K562 (cell line): Measurements from ENCODE around the gene RAB24. TPM values are rescaled to one million over a fixed set of nuclear protein-coding genes. Genes with fewer than 3 reads are reported as not detected.

ENCODE experiments used
- AFF1 ChIP-seq, 2 experiments: fragments of 450-650 bp; IDR thresholded peaks; 2 replicates each; pipeline ENCODE4 v1.6.1; 2018; ENCODE audit warnings: mild to moderate bottlenecking in 2 of 2, low read depth in 1 of 2; ENCODE audit not compliant: partially characterized antibody in 2 of 2
- ATF7 ChIP-seq: fragments of 450-650 bp; IDR thresholded peaks from 2 replicates; pipeline ENCODE4 v1.7.1; 2014; ENCODE audit warnings: mild to moderate bottlenecking, moderate library complexity
- BDP1 ChIP-seq: IDR thresholded peaks from 3 replicates; pipeline ENCODE4 v1.6.1; 2011; ENCODE audit not compliant: insufficient read length, insufficient read depth
- BHLHE40 ChIP-seq: IDR thresholded peaks from 2 replicates; pipeline ENCODE4 v1.6.1; 2011; ENCODE audit warnings: low read length, improper control_type of control experiment
- BRD4 ChIP-seq: fragments of 200-600 bp; sonication (generic); IDR thresholded peaks from 2 replicates; pipeline ENCODE4 v1.6.1; 2017; ENCODE audit warnings: inconsistent platforms
- CBX2 ChIP-seq: fragments of 200-600 bp; sonication (generic); IDR thresholded peaks from one replicate; pipeline ENCODE4 v1.6.1; 2012; ENCODE audit warnings: mild to moderate bottlenecking, low read length, inconsistent platforms; ENCODE audit not compliant: insufficient read depth, poor library complexity, severe bottlenecking
- CHD2 ChIP-seq: IDR thresholded peaks from 2 replicates; pipeline ENCODE4 v1.6.1; 2011; ENCODE audit warnings: low read depth, low read length
- DIDO1 ChIP-seq: fragments of 450-650 bp; IDR thresholded peaks from 2 replicates; pipeline ENCODE4 v1.6.1; 2016; ENCODE audit warnings: low read depth, missing biosample characterization, missing genetic modification characterization
- ELF2 ChIP-seq: fragments of 250-450 bp; sonication (Bioruptor Pico); IDR thresholded peaks from 2 replicates; pipeline ENCODE4 v1.5.0; 2021; ENCODE audit warnings: mild to moderate bottlenecking
- EWSR1 ChIP-seq: fragments of 450-650 bp; IDR thresholded peaks from 2 replicates; pipeline ENCODE4 v1.6.1; 2018; ENCODE audit warnings: borderline replicate concordance, mild to moderate bottlenecking, low read depth, moderate library complexity; ENCODE audit not compliant: partially characterized antibody
- GABPA ChIP-seq: fragments of 200-800 bp; sonication (Bioruptor generic); conservative IDR thresholded peaks from 2 replicates; pipeline ENCODE4 v1.6.1; 2016; ENCODE audit warnings: low read depth, missing genetic modification characterization, missing compliant biosample characterization
- JUNB ChIP-seq: fragments of 450-650 bp; formaldehyde crosslinking; conservative IDR thresholded peaks from 2 replicates; pipeline ENCODE4 v1.4.0; 2020; ENCODE audit warnings: mild to moderate bottlenecking
- KDM2B ChIP-seq: fragments of 250-450 bp; sonication (Bioruptor Pico); IDR thresholded peaks from 2 replicates; pipeline ENCODE4 v1.8.0; 2021; ENCODE audit warnings: mild to moderate bottlenecking, moderate library complexity
- MYBL2 ChIP-seq, 2 experiments: fragments of 450-650 bp in 1 of 2; sonication (generic) in 1 of 2; formaldehyde crosslinking in 1 of 2; IDR thresholded peaks; 2 replicates each; pipeline versions ENCODE4 v1.6.1 to v1.8.1; 2017 to 2022; ENCODE audit warnings: borderline replicate concordance in 1 of 2, inconsistent platforms in 1 of 2, low read depth in 1 of 2, mild to moderate bottlenecking in 1 of 2, missing genetic modification reagents in 1 of 2, moderate library complexity in 1 of 2
- TCF3 ChIP-seq: sonication (generic); formaldehyde crosslinking; IDR thresholded peaks from 2 replicates; pipeline ENCODE4 v1.4.0; 2020; ENCODE audit warnings: mild to moderate bottlenecking, missing genetic modification reagents
- TCF7L2 ChIP-seq: fragments of 150-350 bp; IDR thresholded peaks from 2 replicates; pipeline ENCODE4 v1.6.1; 2016; ENCODE audit warnings: low read depth, mild to moderate bottlenecking, low read length, moderate library complexity
- TRIM25 ChIP-seq: fragments of 450-650 bp; IDR thresholded peaks from 2 replicates; pipeline ENCODE4 v1.7.0; 2016; ENCODE audit warnings: borderline replicate concordance
- ZBTB49 ChIP-seq: sonication (generic); formaldehyde crosslinking; IDR thresholded peaks from 2 replicates; pipeline ENCODE4 v1.8.0; 2022; ENCODE audit warnings: missing genetic modification reagents, mild to moderate bottlenecking, borderline replicate concordance
- ZNF133 ChIP-seq: fragments of 250-450 bp; sonication (Bioruptor Pico); IDR thresholded peaks from 2 replicates; pipeline ENCODE4 v1.4.0; 2020; ENCODE audit warnings: mild to moderate bottlenecking
- ZNF282 ChIP-seq: sonication (generic); formaldehyde crosslinking; IDR thresholded peaks from 2 replicates; pipeline ENCODE4 v1.8.1; 2023; ENCODE audit warnings: missing genetic modification reagents
- ZNF324 ChIP-seq: fragments of 250-450 bp; sonication (Bioruptor Pico); IDR thresholded peaks from 2 replicates; pipeline ENCODE4 v1.4.0; 2020; ENCODE audit warnings: mild to moderate bottlenecking
- polyA plus RNA-seq, 8 experiments: library from polyadenylated mRNA; depleted of rRNA in 4 of 8; stranded (reverse) in 5 of 8; unstranded in 3 of 8; fragments of >200 nt; fragmentation: Nextera tagmentation in 2 of 8; fragmentation: Illumina TruSeq in 1 of 8; extraction: Ambion mirVana in 2 of 8; extraction: Trizol in 1 of 8; gene quantifications; 2 replicates each; pipeline versions ENCODE4 v1.2.1 to v1.2.3, GENCODE V29; 2011 to 2014; ENCODE audit warnings: inconsistent platforms in 1 of 8, missing spikeins in 1 of 8
- total RNA-seq, 7 experiments: library from RNA; depleted of rRNA in 6 of 7; stranded (reverse); fragments of >200 nt in 6 of 7; fragmentation: Illumina TruSeq in 2 of 7; extraction: Trizol in 2 of 7; gene quantifications; 2 replicates each; pipeline versions ENCODE4 v1.2.1 to v1.2.3, GENCODE V29; 2011 to 2021; ENCODE audit warnings: low replicate concordance in 1 of 7

The RAB24 gene
- total and polyA plus RNA-seq, 9 of the 15 experiments (the other 6 are each of a cell fraction or from before 2014, with no cell fraction given), result 13.9 to 107 (median 34.8) TPM

GRCh38 chr5:177312649-177313181 is 9.2 kb upstream of the RAB24 start (continued):
- TF ChIP-seq TRIM25, result no peak
- TF ChIP-seq MYBL2 (IDR thresholded peaks at IDR 0.05; ENCODE audit: low read depth), result no peak
- no peak for TF ChIP-seq MYBL2 (CRISPR knock-in tag; IDR thresholded peaks at IDR 0.05; ENCODE audit: borderline replicate concordance)
- no peak for TF ChIP-seq ELF2
- no peak for TF ChIP-seq ZBTB49 (CRISPR knock-in tag)
- TF ChIP-seq KDM2B (CRISPR knock-in tag), result no peak
- no peak for TF ChIP-seq CHD2
- no peak for TF ChIP-seq JUNB
- no peak for TF ChIP-seq BDP1
- TF ChIP-seq BRD4, result no peak
- TF ChIP-seq BHLHE40, result no peak
- TF ChIP-seq ATF7, result no peak; the same call in 1 of the 2 replicates
- TF ChIP-seq AFF1 (IDR thresholded peaks at IDR 0.05; ENCODE audit: low read depth in 1 of 2, partially characterized antibody in 2 of 2), result no peak
- no peak for TF ChIP-seq DIDO1 (tag)
- no peak for TF ChIP-seq CBX2
- TF ChIP-seq EWSR1, result no peak
- no peak for TF ChIP-seq ZNF282
- no peak for TF ChIP-seq GABPA
- no peak for TF ChIP-seq ZNF324 (CRISPR knock-in tag)
- TF ChIP-seq TCF3 (CRISPR knock-in tag), result peak; percentile 11; the same call in 1 of the 2 replicates
- TF ChIP-seq ZNF133, result no peak
- no peak for TF ChIP-seq TCF7L2
